Left hindlimb (tissue), 1 donor: ENCODE data around the gene CHRNA3.
A peak's percentile ranks its signal among the peaks of the same experiment; 100 is the strongest.
"Not testable (repeated sequence)": the region's sequence is repeated elsewhere in the genome, so short reads cannot be mapped to it uniquely, and the experiment has no call there.

Source experiments
- DNase-seq: peaks from one replicate; pipeline ENCODE4 v3.0.0-alpha.2; 2018

Gene CHRNA3

DNA sequence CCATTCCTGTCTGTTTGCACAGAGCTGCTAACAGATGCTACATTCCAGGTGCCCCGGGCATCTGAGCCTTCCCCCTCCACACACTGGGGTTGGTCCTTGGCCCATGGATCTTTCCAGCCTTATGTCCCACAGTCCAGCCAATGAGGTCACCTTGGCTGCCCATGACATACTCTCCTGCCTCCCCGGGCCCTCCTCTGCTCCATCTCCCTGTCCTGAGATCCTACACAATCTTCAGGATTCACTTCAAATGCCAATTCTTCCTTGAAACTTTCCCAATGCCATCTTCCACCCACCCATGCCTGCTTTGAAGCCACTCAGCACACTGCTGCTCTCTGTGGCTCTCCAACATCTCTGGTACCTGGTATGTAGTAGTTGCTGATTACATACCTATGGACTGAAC is 4.3 kb downstream of the CHRNA3 start:
- DNase-seq: no peak

DNA sequence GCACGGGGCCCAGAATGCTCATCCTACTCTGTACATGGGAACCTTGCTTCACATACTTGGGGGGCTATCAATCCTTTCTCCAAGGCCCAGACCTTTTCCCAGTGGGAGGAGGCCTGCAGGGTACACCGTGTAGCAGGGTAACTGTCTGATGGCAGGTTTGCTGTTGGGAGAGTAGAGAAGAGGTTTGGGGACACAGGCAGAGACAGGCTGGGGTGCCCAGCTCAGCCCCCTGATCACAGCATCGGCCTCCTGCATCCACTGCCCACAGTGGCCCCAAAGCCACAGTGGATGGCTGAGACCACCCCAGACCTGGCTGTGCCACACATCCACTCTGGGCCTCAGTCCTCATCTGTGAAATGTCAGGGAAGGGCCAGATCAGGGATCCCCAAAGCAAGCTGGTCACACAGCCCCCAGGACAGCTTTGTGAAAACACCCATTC is 5.6 kb downstream of the CHRNA3 start:
- DNase-seq: no peak

DNA sequence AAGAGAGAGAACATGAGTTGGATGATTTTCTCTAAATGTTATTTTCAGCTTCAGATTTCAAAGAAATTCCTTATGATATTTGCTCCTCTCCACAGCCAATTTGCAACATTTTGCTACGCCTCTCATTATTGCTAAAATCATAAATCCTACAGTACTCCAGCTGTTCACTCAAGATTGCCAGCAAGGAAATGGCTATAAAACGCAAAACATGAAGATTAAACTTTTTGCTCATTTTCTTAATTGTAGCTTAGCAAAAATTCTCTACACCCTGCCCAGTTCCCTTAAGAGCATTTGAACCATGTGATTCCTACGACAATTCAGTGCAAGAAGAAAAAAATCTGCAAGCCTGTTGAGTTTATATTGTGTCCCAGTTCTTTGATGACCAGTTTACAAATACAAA is 6.8 kb downstream of the CHRNA3 start:
- no peak for DNase-seq

DNA sequence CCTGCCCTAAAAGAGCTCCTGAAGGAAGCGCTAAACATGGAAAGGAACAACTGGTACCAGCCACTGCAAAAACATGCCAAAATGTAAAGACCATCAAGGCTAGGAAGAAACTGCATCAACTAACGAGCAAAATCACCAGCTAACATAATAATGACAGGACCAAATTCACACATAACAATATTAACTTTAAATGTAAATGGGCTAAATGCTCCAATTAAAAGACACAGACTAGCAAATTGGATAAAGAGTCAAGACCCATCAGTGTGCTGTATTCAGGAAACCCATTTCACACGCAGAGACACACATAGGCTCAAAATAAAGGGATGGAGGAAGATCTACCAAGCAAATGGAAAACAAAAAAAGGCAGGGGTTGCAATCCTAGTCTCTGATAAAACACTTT is 11.2 kb downstream of the CHRNA3 start:
- not testable (repeated sequence) for DNase-seq

DNA sequence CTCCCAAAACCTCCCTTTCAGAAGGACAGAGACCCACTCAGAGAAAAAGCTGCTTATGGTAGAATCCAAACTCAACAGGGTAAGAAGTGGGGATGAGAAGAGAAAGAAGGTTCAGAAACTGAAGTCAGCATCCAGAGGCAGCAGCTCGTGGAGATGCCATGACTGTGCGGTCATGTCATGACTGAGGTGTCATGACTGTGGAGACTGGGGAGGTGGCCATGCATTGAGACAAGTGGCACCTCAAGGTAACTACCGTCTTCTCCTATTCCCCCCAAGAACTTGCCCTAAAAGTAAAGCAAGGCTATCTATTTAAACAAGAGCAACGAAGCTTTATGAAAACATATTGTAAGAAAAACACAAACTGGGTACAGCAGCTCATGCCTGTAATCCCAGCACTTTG is 15.1 kb downstream of the CHRNA3 start:
- no peak for DNase-seq

DNA sequence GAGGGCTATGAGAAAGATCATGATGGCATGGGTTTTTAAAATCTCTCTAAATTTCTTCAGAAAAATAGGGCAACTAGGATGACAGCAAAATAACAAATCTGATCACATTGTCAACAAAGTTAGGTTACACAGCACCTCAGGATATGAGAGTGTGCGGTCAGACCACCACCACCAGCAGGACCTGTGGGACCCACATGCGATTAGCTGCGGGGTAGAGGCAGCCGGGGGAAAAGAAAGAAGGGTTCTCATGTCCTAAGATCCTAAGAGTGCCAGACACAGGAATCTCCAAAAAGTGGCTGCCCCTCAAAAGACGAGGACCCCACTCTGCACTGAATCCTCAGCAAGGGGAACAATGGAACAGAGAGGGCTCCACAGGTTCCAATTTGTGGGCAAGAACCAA is 15.6 kb downstream of the CHRNA3 start:
- no peak for DNase-seq

DNA sequence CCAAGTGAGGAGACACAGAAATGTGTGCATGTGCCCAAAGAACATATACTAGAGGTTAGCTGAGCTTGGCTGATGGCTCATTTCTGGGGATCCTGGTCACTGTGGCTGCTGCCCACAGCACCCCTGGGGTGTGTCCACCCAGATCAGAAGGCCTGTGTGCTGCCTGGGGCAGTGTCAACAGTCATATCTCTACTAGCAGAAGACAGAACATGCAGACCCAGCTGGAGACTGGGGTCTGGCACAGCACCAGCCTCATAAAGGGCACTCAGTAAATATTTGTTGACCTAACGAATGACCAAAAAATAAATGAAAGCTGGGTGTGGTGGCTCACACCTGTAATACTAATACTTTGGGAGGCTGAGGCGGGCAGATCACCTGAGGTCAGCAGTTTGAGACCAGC is 16.4 kb downstream of the CHRNA3 start:
- no peak for DNase-seq

DNA sequence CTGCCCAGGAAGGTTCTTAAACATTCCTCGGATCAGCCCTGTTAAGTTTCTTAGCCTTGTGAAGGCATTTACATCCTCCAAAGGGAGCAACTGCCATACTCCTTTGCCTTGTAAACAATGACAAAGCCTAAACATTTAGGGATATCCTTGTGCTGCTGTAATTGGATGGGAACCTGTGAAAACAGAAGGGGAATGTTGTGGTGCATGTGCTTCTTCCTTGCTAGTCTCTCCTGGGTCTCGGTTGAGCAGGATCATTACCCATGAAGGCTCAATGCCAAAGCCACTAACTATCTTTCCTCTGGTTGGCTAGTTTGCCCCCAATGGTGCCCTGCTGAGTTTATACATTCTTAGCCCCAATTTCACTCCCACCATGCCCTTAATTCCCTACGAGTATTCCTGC is 17.3 kb downstream of the CHRNA3 start:
- no peak for DNase-seq

DNA sequence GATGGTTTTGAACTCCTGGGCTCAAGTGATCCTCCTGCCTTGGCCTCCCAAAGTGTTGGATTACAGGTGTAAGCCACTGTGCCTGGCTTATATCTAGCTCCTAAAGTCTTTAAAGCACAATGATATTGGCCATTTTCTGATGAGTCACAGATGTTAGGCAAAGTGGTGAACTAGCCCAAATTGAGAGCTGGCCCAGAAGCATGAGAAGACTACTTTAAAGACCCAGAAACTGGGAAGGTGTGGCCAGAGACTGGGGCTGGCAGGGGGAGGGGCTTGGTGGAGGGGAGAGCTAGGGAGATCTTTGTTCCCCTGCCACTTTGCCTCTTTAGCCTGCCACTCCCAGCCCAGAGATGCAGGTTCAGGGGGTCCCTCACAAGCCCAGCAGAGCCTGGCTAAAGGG is 21.6 kb downstream of the CHRNA3 start:
- DNase-seq: no peak

DNA sequence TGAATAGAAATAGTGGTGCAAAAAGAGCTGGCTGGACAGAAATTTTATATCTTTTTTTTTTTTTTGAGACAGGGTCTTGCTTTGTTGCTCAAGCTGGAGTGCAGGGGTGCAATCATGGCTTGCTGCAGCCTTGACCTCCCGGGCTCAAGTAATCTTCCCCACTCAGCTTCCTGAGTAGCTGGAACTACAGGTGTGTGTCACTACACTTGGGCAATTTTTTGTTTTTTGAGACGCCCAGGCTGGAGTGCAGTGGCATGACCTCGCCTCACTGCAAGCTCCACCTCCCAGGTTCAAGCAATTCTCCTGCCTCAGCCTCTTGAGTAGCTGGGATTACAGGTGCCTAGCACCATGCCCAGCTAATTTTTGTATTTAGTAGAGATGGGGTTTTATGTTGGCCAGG is 22.4 kb downstream of the CHRNA3 start:
- DNase-seq: no peak

DNA sequence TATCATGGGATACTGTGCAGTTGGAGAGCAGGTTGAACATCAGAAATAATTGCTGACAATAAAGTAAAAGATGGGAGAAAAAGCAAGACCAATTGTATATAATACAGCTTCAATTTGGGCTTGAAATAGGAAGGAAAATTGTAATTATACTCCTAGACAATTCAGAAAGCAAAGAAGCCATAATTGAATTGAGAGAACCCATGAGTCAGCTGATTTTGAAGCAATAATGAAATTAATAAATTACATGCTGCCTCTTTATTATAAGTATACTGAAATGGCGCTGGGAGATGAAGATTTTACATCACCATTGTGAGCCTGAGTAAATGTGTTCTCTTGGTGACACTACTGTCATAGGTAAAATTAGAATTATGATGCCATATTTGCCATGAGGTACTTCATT is 23.2 kb downstream of the CHRNA3 start:
- DNase-seq: no peak

DNA sequence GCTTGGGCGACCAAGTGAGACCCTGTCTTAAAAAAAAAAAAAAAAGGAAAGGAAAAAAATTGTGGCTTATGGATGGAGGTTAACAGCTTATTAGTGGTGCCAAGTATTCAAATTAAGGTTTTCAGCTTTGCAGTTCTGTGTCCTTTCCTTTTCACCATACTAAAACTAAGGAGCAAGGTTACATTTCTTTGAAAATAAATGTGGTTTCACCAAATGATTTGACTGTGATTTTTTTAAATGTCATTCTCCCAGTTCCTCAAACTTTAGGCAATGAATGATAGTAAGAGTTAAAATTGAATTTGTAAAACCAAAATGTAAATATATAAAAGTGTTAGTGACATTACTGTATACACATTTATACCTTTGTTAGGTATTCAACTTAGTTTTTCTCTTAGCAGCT is 45.9 kb downstream of the CHRNA3 start:
- DNase-seq: no peak

DNA sequence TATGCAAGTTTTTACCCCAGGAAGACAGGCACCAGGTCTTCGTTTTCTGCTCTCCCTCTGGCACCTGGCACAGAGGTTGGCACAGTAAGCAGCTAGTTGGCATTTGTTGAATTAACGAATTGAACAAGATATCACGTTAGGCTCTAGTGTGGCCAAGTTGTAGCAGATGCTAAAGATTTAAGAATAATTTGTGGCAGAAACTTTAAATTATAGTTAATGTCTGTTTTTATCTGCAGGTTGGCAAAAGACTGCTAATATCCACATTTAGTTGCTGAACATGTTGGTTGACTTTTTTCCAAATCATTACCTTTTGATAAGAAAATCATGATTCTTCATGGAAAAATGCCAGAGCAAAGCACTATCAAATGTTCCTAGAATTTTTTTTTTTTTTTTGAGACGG is 47.4 kb downstream of the CHRNA3 start:
- DNase-seq: no peak

DNA sequence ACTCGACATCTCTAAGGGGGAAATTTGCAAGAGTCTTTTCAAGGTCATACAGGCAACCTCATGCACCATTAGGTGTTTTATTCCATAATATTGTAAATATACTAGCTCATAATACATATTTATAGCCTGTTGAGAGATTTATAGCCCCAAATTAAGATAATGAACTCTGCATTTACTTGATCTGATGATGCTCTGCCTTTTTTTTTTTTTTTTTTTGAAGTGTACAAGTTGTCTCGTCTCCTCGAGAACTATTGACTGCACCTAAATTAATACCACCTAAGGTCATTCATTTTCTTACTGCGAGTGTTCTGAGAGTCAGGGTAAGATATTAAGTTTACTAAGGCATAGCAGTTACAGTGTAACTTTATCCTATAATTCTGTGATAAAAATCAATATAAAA is 49.4 kb downstream of the CHRNA3 start:
- DNase-seq: no peak

DNA sequence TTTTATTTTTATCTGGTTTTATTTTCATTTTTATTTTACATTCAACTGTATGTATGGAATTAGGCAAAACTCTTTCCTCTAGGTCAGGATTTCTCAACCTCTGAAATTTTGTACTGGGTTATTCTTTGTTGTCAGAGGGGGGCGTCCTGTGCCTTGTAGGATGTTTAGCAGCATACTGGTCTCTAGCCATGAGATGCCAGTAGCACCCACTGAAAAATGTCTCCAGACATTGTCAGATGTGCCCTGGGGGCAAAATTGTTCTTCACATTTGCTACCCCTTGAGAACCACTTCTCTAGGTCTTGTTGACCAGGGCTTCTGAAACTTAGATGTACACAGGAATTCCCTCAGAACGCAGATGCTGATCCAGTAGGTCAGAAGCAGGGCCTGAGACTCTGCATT is 50.1 kb downstream of the CHRNA3 start:
- no peak for DNase-seq

DNA sequence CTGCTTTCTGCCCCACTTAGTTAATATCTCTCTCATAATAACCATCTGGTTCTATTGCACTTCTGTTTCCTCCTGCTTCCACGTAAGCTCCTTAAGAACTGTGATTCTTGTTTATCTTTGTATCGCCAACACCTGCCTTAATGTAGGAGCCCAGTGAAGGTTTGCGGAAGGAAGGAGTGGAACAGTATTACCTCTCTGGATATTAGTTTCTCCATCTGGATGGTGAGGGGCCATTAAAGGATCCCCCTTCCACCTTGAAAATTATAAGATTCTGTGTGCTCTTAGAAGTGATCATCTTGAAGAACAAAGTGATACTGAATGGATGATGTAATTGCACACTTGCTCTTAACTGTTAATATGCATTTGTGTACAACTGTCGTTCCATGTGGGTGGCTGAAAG is 53.3 kb downstream of the CHRNA3 start:
- DNase-seq: no peak

DNA sequence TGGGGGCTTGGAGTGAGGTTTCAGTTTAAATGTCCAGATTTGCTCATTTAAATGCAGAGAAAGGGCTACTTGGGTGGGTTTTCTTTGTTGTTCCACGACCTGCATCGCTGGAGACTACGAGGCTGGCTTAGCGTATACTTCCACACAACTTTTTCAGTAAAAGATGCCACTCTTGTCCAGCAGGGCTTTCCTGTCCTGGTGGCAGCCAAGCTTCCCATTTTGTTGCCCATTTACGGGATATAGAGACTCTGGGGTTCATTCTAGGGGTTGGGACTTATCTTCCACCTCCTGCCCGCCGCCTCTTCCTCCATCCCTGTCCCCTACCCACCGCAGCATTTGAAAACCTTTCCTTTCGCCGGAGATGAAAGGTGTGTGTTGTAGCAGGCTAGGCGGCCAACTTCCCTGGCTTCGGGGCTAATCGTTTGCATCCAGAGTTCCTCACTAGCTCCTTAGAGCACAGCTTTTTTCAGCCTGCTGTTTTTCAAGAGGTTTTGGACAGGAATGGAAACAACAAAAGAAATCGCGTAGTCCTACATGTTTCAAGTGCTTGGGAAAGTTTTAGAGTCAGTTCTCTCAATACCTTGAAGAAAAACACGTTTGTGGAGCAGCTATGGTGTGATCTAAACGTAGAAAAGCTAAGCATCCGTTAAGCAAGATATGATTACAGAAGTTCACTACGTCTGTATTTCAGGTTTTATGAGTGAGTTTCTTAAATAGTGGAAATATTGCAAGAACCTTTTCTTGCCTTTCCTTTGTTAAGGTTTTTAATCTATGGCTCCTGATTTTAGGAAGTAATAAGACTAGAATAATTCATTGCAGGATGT is 54.6 kb downstream of the CHRNA3 start:
- no peak for DNase-seq

DNA sequence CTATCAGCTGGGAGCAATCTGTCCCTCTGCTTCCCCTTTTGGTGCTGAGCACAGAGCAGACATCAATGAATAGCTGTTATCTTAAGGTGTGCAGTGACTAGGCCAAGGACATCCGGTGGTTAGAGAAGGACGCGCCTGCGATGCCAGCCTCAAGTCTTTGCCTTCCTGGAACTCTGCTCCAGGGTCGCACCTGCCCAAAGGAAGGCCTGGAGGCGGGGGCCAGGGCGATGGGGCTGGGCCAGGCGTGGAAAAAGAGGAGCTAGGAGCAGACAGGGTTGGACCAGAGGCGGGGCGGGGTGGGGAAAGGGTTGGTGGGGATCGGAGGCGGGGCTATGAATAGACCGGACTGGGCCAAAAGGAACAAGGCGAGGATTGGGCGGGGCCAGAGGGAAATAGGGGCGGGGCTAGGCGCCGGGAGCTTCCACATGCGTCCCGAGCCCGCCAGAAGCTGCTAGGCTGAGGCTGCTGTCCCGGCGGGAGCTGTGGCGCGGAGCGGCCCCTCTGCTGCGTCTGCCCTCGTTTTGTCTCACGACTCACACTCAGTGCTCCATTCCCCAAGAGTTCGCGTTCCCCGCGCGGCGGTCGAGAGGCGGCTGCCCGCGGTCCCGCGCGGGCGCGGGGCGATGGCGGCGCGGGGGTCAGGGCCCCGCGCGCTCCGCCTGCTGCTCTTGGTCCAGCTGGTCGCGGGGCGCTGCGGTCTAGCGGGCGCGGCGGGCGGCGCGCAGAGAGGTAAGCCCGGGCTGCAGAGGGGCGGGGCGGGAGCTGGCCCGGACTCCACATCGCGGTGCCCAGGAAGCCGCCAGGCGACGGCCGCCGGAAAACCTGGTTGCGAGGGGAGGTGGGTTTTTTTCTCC is 55.5 kb downstream of the CHRNA3 start, which contains the start of gene CHRNA5:
CHRNA5 (plus strand) TSS at position 424 of the 854 bp plus-strand sequence; CDS start at position 624, 200 bp downstream.
- peak; percentile 89 for DNase-seq

DNA sequence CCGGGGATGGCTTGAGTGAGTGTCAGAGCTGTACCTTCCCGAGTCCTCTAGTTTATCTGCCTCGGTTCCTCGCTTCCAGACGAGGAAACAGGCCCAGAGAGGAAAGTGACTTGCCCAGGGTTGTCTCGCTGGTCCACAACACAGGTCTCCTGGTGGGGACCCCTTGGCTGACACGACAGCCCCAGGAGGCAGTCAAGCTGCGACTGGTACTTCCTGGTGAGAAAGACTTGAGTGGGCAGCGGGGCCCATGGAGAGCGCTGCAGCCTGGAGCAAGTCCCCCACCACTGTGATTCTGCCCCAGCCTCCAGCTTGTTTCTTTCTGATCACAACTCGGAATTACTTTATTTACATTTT is 56.1 kb downstream of the CHRNA3 start:
- DNase-seq: no peak

DNA sequence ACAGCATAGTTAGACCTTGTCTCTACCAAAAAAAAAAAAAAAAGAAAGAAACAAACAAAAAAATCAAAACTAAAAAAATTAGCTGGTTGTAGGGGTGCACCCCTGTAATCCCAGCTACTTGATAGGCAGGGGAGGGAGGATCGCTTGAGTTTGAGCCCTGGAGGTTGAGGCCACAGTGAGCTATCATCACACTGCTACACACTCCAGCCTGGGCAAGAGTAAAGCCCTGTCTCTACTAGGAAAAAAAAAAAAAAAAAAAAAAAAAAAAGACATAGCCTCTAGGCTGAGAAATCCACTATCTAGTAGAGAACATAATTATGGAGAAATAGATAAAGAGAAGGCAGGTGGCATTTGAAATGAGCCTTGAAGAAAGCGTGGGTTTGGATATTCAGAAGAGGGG is 57.7 kb downstream of the CHRNA3 start:
- no peak for DNase-seq

DNA sequence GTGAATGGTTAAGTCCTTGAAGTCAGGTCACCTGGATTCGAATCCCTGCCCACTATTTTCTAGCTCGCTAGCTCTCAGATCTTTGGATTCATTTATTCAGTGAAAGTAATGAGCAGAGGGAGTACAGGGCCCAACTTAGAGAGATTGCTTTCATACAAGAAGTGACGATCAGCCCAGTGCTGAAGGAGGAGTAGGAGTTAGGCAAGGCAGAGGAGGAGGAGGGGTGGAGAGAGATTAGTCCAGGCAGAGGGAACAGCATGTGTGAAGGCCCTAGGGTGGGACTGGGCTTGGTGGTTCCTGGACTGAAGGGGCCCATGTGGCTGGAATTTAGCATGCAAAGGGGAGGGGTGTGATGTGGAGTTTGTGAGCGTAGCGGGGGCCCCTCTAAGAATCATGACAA is 59.3 kb downstream of the CHRNA3 start:
- no peak for DNase-seq

DNA sequence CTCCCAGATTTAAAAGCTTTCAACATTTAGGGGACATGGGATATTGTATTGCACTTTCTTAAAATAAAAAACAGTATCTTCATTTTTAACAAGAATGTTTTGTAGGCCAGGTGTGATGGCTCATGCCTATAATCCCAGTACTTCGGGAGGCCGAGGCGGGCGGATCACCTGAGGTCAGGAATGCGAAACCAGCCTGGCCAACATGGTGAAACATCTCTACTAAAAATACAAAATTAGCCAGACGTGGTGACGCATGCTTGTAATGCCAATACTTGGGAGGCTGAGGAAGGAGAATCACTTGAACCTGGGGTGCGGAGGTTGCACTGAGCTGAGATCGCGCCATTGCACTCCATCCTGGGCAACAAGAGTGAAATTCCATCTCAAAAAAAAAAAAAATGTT is 60.6 kb downstream of the CHRNA3 start:
- not testable (repeated sequence) for DNase-seq

DNA sequence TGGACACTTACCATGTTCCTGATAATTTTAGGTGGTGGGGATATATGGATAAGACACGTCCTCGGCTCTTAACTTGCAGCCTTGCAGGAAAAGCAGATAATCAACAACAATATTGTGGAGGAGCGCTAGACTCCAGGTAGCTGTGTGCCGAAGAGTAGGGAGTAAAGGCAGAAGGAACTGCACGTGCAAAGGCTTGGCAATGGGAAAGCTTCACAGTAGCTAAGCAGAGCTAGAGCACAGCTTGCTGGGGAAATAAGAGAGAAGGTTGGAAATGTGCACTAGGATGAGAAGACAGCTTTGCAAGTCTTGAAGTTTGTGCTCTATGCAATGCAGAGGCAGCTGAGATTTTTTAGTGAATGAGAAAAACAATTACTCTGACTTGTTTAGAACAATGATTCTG is 68.2 kb downstream of the CHRNA3 start:
- DNase-seq: no peak

DNA sequence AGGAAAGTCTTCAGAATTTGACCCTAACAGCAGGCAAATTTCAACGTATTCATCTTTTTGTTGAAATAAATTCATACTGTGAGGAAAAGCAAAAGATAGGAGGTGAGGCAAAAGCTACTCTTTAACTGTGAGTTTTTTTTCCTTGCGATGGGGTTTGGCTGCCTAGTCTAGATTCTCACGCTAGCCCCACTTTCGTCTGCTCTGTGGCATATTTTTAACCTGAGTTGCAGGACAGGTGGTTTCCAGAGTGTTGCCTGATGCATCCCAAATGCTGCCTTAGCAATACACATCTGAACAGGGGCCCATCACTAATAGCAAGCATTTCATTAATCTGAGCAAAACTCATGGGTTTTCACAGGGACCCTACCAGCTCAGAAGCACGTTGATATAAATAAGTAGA is 68.9 kb downstream of the CHRNA3 start:
- DNase-seq: no peak
